ENCODE measurements around the gene RNASE8.

DNA sequence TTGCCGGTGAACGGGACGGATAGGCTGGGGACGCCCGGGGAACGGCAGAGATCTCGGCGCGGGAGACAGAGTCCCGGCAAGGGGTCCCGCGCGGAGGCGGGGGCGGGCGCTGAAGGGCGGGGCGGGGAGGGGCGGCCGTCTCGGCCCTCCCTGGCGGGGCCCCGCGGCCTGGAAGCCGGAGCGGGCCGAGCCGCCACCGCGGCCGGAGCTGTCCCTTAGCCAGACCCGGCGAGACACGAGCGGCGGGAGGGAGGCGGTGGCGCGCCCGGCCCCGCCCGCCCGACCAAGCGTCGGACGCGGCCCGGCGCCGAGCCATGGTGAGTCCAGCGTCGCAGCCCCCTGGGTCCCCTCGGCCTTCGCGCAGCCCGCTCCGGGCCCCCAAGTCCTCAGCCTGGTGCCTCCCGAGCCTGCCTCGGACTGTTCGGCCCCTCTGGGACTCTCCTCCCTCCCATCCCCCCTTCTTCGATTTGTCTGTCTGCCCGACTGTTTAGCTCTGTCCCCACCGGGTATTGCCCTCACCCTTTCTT, 12.5 kb downstream of the RNASE8 start, which contains the start of gene ARHGEF40:
- TF ChIP-seq TAF1 (IDR thresholded peaks at IDR 0.05; ENCODE audit: borderline replicate concordance, low read depth, low read length) (no peak), POLR2AphosphoS5 (IDR thresholded peaks at IDR 0.05; ENCODE audit: low read depth, low read length) (no peak)
